ENCODE results near the gene ATG9B.

DNA sequence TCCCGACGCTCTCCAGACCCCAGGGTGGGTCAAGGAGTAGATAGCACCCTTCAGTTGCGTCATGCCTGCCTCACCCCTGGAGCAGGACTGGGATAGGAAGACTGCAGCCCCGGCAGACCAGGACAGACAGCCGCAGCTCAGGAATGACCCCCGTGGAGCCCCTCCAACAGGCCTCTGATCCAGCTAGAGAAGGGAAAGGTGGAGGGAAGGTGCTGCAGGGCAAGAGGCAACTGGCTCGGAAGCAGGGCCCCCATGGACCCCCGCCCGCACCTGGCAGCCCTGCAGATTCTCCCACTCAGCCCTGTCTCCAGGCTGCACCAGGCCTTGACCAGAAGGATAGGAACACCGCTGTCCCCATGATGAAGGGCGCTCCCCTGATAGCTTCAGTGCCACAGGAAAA lies 53.9 kb downstream of the ATG9B start:
- TF ChIP-seq POLR2AphosphoS5 (IDR thresholded peaks at IDR 0.05) (no peak), POLR2A (IDR thresholded peaks at IDR 0.05) (no peak)
- TF ChIP-seq, protein P1, sequence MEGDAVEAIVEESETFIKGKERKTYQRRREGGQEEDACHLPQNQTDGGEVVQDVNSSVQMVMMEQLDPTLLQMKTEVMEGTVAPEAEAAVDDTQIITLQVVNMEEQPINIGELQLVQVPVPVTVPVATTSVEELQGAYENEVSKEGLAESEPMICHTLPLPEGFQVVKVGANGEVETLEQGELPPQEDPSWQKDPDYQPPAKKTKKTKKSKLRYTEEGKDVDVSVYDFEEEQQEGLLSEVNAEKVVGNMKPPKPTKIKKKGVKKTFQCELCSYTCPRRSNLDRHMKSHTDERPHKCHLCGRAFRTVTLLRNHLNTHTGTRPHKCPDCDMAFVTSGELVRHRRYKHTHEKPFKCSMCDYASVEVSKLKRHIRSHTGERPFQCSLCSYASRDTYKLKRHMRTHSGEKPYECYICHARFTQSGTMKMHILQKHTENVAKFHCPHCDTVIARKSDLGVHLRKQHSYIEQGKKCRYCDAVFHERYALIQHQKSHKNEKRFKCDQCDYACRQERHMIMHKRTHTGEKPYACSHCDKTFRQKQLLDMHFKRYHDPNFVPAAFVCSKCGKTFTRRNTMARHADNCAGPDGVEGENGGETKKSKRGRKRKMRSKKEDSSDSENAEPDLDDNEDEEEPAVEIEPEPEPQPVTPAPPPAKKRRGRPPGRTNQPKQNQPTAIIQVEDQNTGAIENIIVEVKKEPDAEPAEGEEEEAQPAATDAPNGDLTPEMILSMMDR (IDR thresholded peaks at IDR 0.05) = no peak

All from suprapubic skin (tissue), 4 donors.